PFSK-1 (cell line): Measurements from ENCODE around the gene HS3ST3A1.

Experiments
- FOXP2 ChIP-seq: optimal IDR thresholded peaks from 2 replicates; pipeline ENCODE3; 2011; ENCODE audit warnings: borderline replicate concordance, control low read depth, inconsistent platforms; ENCODE audit not compliant: insufficient read depth; ENCODE audit errors: extremely low read length, extremely low read depth
- POLR2AphosphoS5 ChIP-seq: IDR thresholded peaks from 2 replicates; pipeline ENCODE4 v1.6.1; 2012; ENCODE audit warnings: low read depth, mild to moderate bottlenecking, control low read depth, low read length, moderate library complexity
- SIN3A ChIP-seq: IDR thresholded peaks from 2 replicates; pipeline ENCODE4 v1.6.1; 2012; ENCODE audit warnings: mild to moderate bottlenecking, low read length, moderate library complexity, borderline replicate concordance; ENCODE audit not compliant: insufficient read depth
- TAF1 ChIP-seq: IDR thresholded peaks from 2 replicates; pipeline ENCODE4 v1.6.1; 2012; ENCODE audit warnings: low read length, control low read depth, borderline replicate concordance; ENCODE audit not compliant: insufficient read depth
- TF ChIP-seq, protein P1 (sequence below), 2 experiments: IDR thresholded peaks; 2 replicates each; pipeline versions ENCODE4 v1.6.1 to v1.8.0; 2011 to 2012; ENCODE audit warnings: low read depth in 2 of 2, low read length in 2 of 2, control low read depth in 1 of 2, inconsistent platforms in 1 of 2, mild to moderate bottlenecking in 1 of 2, moderate library complexity in 1 of 2; ENCODE audit not compliant: insufficient read depth in 1 of 2

HS3ST3A1 gene

DNA sequence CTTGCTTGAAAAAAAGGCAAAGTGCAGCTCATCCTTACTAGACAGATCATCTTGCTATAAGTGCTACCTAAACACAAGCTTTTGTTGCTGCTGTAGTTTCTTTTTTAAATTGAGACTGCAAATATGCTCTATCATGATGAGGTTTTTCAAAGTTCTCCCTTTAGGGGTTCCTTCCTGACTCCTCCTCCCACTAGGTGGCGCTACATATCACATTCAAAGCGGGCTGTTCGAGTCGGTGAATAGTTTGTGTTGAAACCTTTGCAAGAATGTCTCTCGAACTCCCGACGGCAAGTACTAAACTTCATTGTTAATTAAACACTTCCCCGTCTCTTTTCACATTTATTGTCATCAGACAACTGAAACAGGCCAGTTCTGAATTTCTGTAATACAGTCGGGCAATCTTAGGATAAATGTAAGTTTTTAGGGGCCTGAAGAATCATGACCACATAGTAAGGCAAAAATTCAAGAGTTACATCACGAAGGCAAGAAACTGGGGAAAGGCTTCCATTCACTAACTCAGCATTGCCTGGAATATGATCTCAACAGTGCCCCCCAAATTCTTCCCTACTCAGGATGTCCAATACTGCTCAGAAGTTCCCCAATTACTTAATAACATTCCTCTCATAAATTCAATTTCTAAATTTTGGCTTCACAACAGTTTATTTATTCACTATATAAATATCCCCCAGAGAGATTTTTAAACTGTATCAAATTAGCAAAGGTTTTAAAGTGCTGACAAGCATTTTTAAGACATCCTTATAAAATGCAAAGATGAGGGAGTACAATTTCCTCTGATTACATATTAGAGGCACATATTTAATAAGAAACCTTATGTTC, 6.7 kb downstream of the HS3ST3A1 start:
- TF ChIP-seq SIN3A: no peak
- TF ChIP-seq FOXP2: no peak
- TF ChIP-seq, protein P1, sequence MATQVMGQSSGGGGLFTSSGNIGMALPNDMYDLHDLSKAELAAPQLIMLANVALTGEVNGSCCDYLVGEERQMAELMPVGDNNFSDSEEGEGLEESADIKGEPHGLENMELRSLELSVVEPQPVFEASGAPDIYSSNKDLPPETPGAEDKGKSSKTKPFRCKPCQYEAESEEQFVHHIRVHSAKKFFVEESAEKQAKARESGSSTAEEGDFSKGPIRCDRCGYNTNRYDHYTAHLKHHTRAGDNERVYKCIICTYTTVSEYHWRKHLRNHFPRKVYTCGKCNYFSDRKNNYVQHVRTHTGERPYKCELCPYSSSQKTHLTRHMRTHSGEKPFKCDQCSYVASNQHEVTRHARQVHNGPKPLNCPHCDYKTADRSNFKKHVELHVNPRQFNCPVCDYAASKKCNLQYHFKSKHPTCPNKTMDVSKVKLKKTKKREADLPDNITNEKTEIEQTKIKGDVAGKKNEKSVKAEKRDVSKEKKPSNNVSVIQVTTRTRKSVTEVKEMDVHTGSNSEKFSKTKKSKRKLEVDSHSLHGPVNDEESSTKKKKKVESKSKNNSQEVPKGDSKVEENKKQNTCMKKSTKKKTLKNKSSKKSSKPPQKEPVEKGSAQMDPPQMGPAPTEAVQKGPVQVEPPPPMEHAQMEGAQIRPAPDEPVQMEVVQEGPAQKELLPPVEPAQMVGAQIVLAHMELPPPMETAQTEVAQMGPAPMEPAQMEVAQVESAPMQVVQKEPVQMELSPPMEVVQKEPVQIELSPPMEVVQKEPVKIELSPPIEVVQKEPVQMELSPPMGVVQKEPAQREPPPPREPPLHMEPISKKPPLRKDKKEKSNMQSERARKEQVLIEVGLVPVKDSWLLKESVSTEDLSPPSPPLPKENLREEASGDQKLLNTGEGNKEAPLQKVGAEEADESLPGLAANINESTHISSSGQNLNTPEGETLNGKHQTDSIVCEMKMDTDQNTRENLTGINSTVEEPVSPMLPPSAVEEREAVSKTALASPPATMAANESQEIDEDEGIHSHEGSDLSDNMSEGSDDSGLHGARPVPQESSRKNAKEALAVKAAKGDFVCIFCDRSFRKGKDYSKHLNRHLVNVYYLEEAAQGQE (IDR thresholded peaks at IDR 0.05; ENCODE audit: insufficient read depth in 1 of 2, low read depth in 2 of 2, low read length in 2 of 2): no peak
- no peak for TF ChIP-seq POLR2AphosphoS5
- TF ChIP-seq TAF1: no peak

DNA sequence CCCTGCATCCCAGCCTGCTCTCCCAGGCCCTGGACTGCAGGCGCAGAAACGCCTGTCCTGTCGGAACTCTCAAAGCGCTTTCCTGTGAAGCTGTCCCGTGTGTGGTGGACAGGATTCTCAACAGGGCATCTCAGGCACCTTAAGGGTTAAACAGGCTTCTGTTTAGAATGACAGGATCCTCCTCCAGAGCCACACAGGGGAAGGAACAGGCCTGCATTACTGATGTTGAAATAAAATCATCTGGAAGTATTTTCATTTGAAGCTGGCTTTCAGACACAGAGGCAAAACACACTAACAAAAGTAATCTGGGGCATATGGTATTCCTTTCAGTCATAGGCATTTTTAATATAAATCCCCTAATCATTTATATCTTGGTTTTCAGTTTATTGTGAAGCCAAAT, 7.4 kb downstream of the HS3ST3A1 start:
- TF ChIP-seq FOXP2 (no peak), SIN3A (no peak), POLR2AphosphoS5 (no peak), TAF1 (no peak)
- TF ChIP-seq, protein P1 (IDR thresholded peaks at IDR 0.05; ENCODE audit: insufficient read depth in 1 of 2, low read depth in 2 of 2, low read length in 2 of 2): no peak

DNA sequence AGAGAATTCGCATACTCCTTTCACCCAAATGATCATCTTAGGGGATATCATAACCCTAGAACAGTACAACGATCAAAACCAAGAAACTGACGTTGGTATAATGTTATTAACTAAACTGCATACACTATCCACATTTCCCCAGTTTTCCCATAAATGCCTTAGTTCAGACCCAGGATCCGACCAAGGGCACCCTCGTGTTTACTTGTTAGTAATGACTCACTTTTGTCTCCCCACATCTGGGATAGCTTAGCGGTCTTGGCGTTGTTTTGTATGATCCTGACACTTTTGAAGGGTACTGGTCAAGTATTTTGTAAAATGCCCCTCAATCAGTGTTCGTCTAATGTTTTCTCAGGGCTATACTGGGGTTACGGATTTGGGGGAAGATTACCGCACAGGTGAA, 8.0 kb downstream of the HS3ST3A1 start:
- TF ChIP-seq SIN3A (no peak), FOXP2 (no peak), POLR2AphosphoS5 (no peak), TAF1 (no peak)
- TF ChIP-seq, protein P1 (IDR thresholded peaks at IDR 0.05; ENCODE audit: insufficient read depth in 1 of 2, low read depth in 2 of 2, low read length in 2 of 2): no peak

DNA sequence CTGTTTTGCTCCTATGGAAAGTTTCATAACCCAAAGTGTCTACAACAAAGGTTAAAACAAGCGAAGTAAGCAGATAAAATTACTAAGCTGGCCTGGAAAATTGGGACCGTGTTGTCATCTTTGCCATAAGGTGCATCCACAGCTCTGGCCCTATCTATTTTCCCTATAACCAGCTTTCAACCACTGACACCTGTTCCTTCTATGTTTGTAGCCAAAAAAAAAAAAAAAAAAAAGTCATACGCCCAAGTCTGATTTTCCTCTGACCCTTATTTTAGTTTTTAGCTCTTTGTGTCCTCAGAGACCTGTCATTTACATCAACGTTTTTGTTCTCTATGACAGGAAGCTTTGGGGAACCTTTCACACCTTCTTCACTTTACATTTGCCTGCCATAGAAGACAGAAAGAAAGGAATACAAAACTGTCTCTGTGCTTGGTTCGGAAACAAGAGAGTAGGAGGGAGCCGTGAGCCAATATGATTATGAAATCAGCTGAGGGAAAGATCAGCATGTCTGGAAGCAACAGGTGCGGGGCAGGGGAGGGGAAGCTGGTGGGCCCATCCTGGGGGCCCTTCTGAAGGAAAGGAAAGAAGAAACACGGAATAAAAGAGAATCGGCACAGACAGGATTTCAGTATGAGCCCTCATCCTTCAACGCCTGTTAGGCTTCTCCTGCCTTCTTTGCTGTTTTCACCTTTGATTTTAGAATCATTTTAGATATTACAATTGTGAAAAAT, 8.5 kb downstream of the HS3ST3A1 start:
- no peak for TF ChIP-seq SIN3A
- no peak for TF ChIP-seq POLR2AphosphoS5
- TF ChIP-seq TAF1: no peak
- TF ChIP-seq, protein P1 (IDR thresholded peaks at IDR 0.05; ENCODE audit: insufficient read depth in 1 of 2, low read depth in 2 of 2, low read length in 2 of 2): no peak
- TF ChIP-seq FOXP2: no peak
